Ascending aorta (tissue), 2 donors: ENCODE data around the gene ID1. TPM values are rescaled to one million over a fixed set of nuclear protein-coding genes. Genes with fewer than 3 reads are reported as not detected.
"Not testable (repeated sequence)": the region's sequence is repeated elsewhere in the genome, so short reads cannot be mapped to it uniquely, and the experiment has no call there.

ENCODE experiments used
- DNase-seq, 2 donors: peaks; one replicate each; pipeline ENCODE4 v3.0.0-alpha.2; 2019; ENCODE audit warnings: low spot score in 2 of 2
- H3K27ac ChIP-seq, 2 donors: fragments of 200-600 bp; sonication (generic); one replicate each; pipeline ENCODE4 v1.5.1; 2016 to 2017; ENCODE audit warnings: mild to moderate bottlenecking in 1 of 2
- H3K27me3 ChIP-seq: fragments of 200-600 bp; sonication (generic); one replicate; pipeline ENCODE4 v1.5.1; 2017
- H3K36me3 ChIP-seq, 2 donors: fragments of 200-600 bp; sonication (generic); one replicate each; pipeline ENCODE4 v1.5.1; 2016
- H3K4me1 ChIP-seq, 2 donors: fragments of 200-600 bp; sonication (generic); one replicate each; pipeline ENCODE4 v1.5.1; 2016 to 2017; ENCODE audit warnings: mild to moderate bottlenecking in 1 of 2
- H3K4me3 ChIP-seq, 2 donors: fragments of 200-600 bp; sonication (generic); one replicate each; pipeline ENCODE4 v1.5.1; 2016 to 2017; ENCODE audit warnings: mild to moderate bottlenecking in 1 of 2
- H3K9me3 ChIP-seq, 2 donors: fragments of 200-600 bp; sonication (generic); one replicate each; pipeline ENCODE4 v1.5.1; 2016
- CTCF ChIP-seq, 3 experiments: fragments of 200-600 bp in 2 of 3; fragments of 450-650 bp in 1 of 3; sonication (generic) in 2 of 3; IDR thresholded peaks; one replicate each; pipeline ENCODE4 v1.5.1; 2016 to 2019; ENCODE audit warnings: antibody characterized with exemption in 3 of 3, mild to moderate bottlenecking in 1 of 3, moderate library complexity in 1 of 3
- intact Hi-C: fragments of 100-400 bp; cut with DNase I; formaldehyde crosslinking; loops from one replicate; pipeline ENCODE4 v1.15.1; 2023
- total RNA-seq: library from RNA; depleted of rRNA; stranded (reverse); fragments of >200 nt; gene quantifications from one replicate; pipeline ENCODE4 v1.1.0, GENCODE V29; 2016

Gene ID1
- total RNA-seq, 1 donor from 2014 or later = 3,326 TPM

GRCh38 chr20:31594558-31595379 lies 10.3 kb upstream of the ID1 start:
- Histone ChIP-seq H3K4me3 (no peak overlapping the region), H3K27ac (peak overlapping the region; percentile 79 to 90), H3K36me3 (no peaks in the 10 kb centered on the region), H3K4me1 (peaks cover 0 to 19% of the 10 kb centered on the region in 2 donors), H3K9me3 (no peaks in the 10 kb centered on the region), H3K27me3 (no peaks in the 10 kb centered on the region)
- TF ChIP-seq CTCF (IDR thresholded peaks at IDR 0.05) = no peak
- DNase-seq = no peak
- intact Hi-C loops = no loop called here

DNA sequence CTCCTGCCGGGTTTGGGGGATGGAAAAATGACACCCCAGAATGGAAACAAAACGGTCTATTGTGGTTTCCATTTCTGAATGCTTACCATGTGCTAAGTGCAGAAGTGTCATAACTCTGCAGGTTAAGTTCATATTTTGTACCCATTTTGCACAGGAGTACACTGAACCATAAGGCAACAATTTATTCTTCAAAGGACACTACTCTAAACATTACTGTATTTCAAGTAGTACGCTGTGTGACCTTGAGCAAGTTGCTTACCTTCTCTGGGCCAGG lies 9.8 kb upstream of the ID1 start:
- Histone ChIP-seq H3K9me3 (no peaks in the 10 kb centered on the region), H3K27ac (peak overlapping the region; percentile 79 to 90), H3K4me1 (peaks cover 0 to 19% of the 10 kb centered on the region in 2 donors), H3K36me3 (no peaks in the 10 kb centered on the region), H3K27me3 (no peaks in the 10 kb centered on the region), H3K4me3 (no peak overlapping the region)
- DNase-seq = no peak
- TF ChIP-seq CTCF (IDR thresholded peaks at IDR 0.05) = no peak
- intact Hi-C loops = no loop called here

- Histone ChIP-seq H3K4me3 (no peak overlapping the region), H3K36me3 (no peaks in the 10 kb centered on the region), H3K9me3 (no peaks in the 10 kb centered on the region), H3K27me3 (no peaks in the 10 kb centered on the region), H3K4me1 (peaks cover 0 to 19% of the 10 kb centered on the region in 2 donors), H3K27ac (peak overlapping the region; percentile 79 to 90)
- TF ChIP-seq CTCF (IDR thresholded peaks at IDR 0.05) = no peak
- intact Hi-C loops = no loop called here
- DNase-seq = peak; percentile 60 to 94
Measured at GRCh38 chr20:31595654-31596411, 9.3 kb upstream of the ID1 start.

- peaks cover 0 to 19% of the 10 kb centered on the region in 2 donors for H3K4me1 ChIP-seq
- H3K9me3 ChIP-seq, H3K27me3 ChIP-seq, intact Hi-C loops, H3K36me3 ChIP-seq, DNase-seq, H3K4me3 ChIP-seq: not testable (repeated sequence)
- H3K27ac ChIP-seq = peak overlapping the region; percentile 79 to 90
Measured at GRCh38 chr20:31596412-31596715, 8.7 kb upstream of the ID1 start.

- Histone ChIP-seq H3K4me3 (no peak overlapping the region), H3K4me1 (peaks cover 0 to 19% of the 10 kb centered on the region in 2 donors), H3K27ac (peak overlapping the region; percentile 79 to 90), H3K9me3 (no peaks in the 10 kb centered on the region), H3K36me3 (no peaks in the 10 kb centered on the region), H3K27me3 (no peaks in the 10 kb centered on the region)
- intact Hi-C loops = no loop called here
- TF ChIP-seq CTCF (IDR thresholded peaks at IDR 0.05) = no peak
- DNase-seq = no peak
Measured at GRCh38 chr20:31596831-31597480, 8.1 kb upstream of the ID1 start.

DNA sequence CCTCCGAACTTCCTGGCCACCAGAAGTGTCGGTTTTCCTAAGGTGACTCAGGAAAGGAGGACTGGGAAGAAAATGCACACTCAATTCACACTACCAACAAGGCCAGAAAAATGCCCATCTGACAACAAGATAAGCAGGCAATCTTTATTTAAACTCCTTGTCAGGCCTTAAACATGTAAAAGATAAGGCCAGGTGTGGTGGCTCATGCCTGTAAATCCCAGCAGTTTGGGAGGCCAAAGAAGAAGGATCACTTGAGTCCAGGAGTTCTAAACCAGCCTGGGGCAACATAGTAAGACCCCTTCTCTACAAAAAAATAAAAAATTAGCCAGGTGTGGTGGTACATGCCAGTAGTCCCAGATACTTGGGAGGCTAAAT lies 7.6 kb upstream of the ID1 start:
- Histone ChIP-seq H3K4me3 (no peak overlapping the region), H3K9me3 (no peaks in the 10 kb centered on the region), H3K27me3 (no peaks in the 10 kb centered on the region), H3K27ac (peak overlapping the region; percentile 79 to 90), H3K4me1 (peaks cover 0 to 19% of the 10 kb centered on the region in 2 donors), H3K36me3 (no peaks in the 10 kb centered on the region)
- DNase-seq = no peak
- intact Hi-C loops = no loop called here
- TF ChIP-seq CTCF (IDR thresholded peaks at IDR 0.05) = no peak
